WTC11 (cell line): ENCODE measurements around the gene RAB25.

Experiments
- CREM ChIP-seq: sonication (generic); formaldehyde crosslinking; IDR thresholded peaks from 2 replicates; pipeline ENCODE4 v1.8.1; 2022; ENCODE audit warnings: mild to moderate bottlenecking, missing genetic modification reagents, moderate library complexity
- ESRRA ChIP-seq: sonication (generic); formaldehyde crosslinking; IDR thresholded peaks from 2 replicates; pipeline ENCODE4 v1.8.1; 2022; ENCODE audit warnings: mild to moderate bottlenecking, missing genetic modification reagents, borderline replicate concordance
- FOXP1 ChIP-seq: sonication (generic); formaldehyde crosslinking; IDR thresholded peaks from 2 replicates; pipeline ENCODE4 v1.8.0; 2022; ENCODE audit warnings: missing genetic modification reagents, mild to moderate bottlenecking, moderate library complexity, borderline replicate concordance
- JUN ChIP-seq: sonication (generic); formaldehyde crosslinking; IDR thresholded peaks from 2 replicates; pipeline ENCODE4 v1.8.0; 2023; ENCODE audit warnings: mild to moderate bottlenecking, missing genetic modification reagents
- KAT7 ChIP-seq: sonication (generic); formaldehyde crosslinking; IDR thresholded peaks from 2 replicates; pipeline ENCODE4 v1.8.1; 2023; ENCODE audit warnings: missing genetic modification reagents, mild to moderate bottlenecking, borderline replicate concordance
- MLX ChIP-seq: sonication (generic); formaldehyde crosslinking; IDR thresholded peaks from 2 replicates; pipeline ENCODE4 v1.8.1; 2023; ENCODE audit warnings: mild to moderate bottlenecking, missing genetic modification reagents, moderate library complexity
- PRDM15 ChIP-seq: sonication (generic); formaldehyde crosslinking; IDR thresholded peaks from 2 replicates; pipeline ENCODE4 v1.8.0; 2022; ENCODE audit warnings: missing genetic modification reagents
- SP1 ChIP-seq: sonication (generic); formaldehyde crosslinking; conservative IDR thresholded peaks from 2 replicates; pipeline ENCODE4 v1.8.1; 2022; ENCODE audit warnings: missing genetic modification reagents
- ZNF219 ChIP-seq: sonication (generic); formaldehyde crosslinking; IDR thresholded peaks from 2 replicates; pipeline ENCODE4 v1.8.0; 2023; ENCODE audit warnings: missing genetic modification reagents, mild to moderate bottlenecking, borderline replicate concordance
- TF ChIP-seq, protein P1 (sequence below): sonication (generic); formaldehyde crosslinking; IDR thresholded peaks from 2 replicates; pipeline ENCODE4 v1.8.0; 2022; ENCODE audit warnings: mild to moderate bottlenecking, missing genetic modification reagents
- TF ChIP-seq, protein P2 (sequence below): sonication (generic); formaldehyde crosslinking; conservative IDR thresholded peaks from 2 replicates; pipeline ENCODE4 v1.8.1; 2022; ENCODE audit warnings: mild to moderate bottlenecking, missing genetic modification reagents
- TF ChIP-seq, protein P3 (sequence below): fragments of 200-600 bp; IDR thresholded peaks from 2 replicates; pipeline ENCODE4 v1.8.0; 2022; ENCODE audit warnings: antibody characterized with exemption
- TF ChIP-seq, protein P4 (sequence below): sonication (generic); formaldehyde crosslinking; IDR thresholded peaks from 2 replicates; pipeline ENCODE4 v1.8.1; 2022; ENCODE audit warnings: low read depth, missing genetic modification reagents, borderline replicate concordance
- TF ChIP-seq, protein P5 (sequence below): sonication (generic); formaldehyde crosslinking; IDR thresholded peaks from 2 replicates; pipeline ENCODE4 v1.8.0; 2023; ENCODE audit warnings: mild to moderate bottlenecking, missing genetic modification reagents

DNA sequence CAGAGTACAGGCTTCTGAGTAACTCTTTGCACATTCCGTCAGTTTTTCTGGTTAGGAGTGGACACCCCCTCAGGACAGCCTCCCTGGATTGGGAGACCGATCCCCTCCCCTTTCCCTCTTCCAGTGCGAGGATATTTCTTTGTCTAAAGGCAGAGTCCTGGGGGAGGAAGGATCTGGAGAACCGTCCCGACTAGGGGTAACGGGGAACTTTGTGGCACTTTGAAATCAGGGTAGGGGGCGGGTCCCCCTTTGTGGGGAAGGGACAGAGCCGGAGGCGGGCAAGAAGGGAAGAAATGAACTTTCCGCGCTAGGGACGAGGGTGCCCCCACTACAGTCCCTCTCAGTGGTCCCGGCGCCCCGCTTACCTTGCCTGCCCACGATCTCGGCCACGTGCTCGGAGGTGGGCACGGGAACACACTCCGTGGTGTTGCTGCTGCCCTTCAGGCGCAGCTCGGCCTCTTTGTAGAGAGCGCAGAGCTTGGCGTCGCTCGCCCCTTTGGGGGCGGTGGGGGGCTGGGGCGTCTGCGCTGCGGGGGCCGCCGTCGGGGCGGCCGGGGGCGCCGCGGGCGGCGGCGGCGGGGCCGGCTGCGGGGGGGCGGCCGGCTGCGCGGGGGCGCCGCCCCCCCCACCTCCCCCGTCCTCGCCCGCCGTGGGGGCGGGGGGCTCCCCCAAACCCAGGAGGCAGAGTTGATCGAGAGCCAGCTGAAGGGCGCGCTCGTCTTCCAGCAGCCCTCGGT is 20.4 kb downstream of the RAB25 start:
- TF ChIP-seq SP1 (CRISPR knock-in tag) (no peak), ESRRA (CRISPR knock-in tag) (no peak), FOXP1 (CRISPR knock-in tag) (no peak), CREM (CRISPR knock-in tag) (no peak), JUN (no peak), ZNF219 (no peak), MLX (CRISPR knock-in tag) (no peak), PRDM15 (CRISPR knock-in tag) (no peak), KAT7 (CRISPR knock-in tag) (0 out of 2 replicates have a peak, but pooled peaks have one; percentile 42)
- TF ChIP-seq, protein P1, sequence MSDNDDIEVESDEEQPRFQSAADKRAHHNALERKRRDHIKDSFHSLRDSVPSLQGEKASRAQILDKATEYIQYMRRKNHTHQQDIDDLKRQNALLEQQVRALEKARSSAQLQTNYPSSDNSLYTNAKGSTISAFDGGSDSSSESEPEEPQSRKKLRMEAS (CRISPR knock-in tag) = no peak
- TF ChIP-seq, protein P2, sequence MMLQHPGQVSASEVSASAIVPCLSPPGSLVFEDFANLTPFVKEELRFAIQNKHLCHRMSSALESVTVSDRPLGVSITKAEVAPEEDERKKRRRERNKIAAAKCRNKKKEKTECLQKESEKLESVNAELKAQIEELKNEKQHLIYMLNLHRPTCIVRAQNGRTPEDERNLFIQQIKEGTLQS (CRISPR knock-in tag) = no peak
- TF ChIP-seq, protein P3, sequence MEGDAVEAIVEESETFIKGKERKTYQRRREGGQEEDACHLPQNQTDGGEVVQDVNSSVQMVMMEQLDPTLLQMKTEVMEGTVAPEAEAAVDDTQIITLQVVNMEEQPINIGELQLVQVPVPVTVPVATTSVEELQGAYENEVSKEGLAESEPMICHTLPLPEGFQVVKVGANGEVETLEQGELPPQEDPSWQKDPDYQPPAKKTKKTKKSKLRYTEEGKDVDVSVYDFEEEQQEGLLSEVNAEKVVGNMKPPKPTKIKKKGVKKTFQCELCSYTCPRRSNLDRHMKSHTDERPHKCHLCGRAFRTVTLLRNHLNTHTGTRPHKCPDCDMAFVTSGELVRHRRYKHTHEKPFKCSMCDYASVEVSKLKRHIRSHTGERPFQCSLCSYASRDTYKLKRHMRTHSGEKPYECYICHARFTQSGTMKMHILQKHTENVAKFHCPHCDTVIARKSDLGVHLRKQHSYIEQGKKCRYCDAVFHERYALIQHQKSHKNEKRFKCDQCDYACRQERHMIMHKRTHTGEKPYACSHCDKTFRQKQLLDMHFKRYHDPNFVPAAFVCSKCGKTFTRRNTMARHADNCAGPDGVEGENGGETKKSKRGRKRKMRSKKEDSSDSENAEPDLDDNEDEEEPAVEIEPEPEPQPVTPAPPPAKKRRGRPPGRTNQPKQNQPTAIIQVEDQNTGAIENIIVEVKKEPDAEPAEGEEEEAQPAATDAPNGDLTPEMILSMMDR = no peak
- TF ChIP-seq, protein P4, sequence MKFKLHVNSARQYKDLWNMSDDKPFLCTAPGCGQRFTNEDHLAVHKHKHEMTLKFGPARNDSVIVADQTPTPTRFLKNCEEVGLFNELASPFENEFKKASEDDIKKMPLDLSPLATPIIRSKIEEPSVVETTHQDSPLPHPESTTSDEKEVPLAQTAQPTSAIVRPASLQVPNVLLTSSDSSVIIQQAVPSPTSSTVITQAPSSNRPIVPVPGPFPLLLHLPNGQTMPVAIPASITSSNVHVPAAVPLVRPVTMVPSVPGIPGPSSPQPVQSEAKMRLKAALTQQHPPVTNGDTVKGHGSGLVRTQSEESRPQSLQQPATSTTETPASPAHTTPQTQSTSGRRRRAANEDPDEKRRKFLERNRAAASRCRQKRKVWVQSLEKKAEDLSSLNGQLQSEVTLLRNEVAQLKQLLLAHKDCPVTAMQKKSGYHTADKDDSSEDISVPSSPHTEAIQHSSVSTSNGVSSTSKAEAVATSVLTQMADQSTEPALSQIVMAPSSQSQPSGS (CRISPR knock-in tag) = no peak
- TF ChIP-seq, protein P5, sequence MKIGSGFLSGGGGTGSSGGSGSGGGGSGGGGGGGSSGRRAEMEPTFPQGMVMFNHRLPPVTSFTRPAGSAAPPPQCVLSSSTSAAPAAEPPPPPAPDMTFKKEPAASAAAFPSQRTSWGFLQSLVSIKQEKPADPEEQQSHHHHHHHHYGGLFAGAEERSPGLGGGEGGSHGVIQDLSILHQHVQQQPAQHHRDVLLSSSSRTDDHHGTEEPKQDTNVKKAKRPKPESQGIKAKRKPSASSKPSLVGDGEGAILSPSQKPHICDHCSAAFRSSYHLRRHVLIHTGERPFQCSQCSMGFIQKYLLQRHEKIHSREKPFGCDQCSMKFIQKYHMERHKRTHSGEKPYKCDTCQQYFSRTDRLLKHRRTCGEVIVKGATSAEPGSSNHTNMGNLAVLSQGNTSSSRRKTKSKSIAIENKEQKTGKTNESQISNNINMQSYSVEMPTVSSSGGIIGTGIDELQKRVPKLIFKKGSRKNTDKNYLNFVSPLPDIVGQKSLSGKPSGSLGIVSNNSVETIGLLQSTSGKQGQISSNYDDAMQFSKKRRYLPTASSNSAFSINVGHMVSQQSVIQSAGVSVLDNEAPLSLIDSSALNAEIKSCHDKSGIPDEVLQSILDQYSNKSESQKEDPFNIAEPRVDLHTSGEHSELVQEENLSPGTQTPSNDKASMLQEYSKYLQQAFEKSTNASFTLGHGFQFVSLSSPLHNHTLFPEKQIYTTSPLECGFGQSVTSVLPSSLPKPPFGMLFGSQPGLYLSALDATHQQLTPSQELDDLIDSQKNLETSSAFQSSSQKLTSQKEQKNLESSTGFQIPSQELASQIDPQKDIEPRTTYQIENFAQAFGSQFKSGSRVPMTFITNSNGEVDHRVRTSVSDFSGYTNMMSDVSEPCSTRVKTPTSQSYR (CRISPR knock-in tag) = no peak
